Measurements from ENCODE around the gene AOC1.

AOC1 gene

DNA sequence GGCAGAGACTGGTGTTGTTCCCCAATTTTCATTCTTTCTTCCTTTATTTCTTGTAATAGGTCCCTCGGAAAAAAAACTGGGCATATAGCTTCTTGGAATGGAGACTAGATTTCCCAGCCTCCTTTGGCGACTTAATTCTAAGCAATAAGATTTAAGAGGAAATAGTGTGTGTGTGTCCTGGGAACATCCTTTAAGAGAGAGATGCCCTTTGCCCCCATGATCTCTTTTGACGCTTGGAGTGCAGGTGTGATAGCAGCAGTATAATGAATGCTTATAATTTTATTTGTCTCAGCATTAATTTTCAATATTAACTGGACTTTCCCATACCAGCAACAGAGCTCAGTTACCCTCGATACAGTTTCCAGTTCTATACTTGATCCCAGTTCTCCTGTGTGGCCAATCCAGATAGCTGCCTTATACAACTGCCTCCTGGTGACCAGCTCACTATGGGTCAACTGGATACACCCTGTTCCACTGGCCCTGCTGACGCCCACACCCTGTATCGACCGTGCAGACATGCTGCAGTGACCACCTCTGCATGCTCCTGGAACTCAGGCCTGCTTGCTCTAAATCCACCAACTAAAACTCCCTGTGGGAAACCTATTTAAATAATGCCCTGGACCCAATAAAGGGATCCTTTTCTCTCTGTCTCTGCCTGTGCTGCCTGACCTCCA lies 37.9 kb upstream of the AOC1 start:
- no peak overlapping the region for H3K27ac ChIP-seq (ENCODE audit: low read depth, low read length, poor library complexity, severe bottlenecking)
- no peak overlapping the region for H3K9ac ChIP-seq (ENCODE audit: low read length)
- H3K36me3 ChIP-seq (ENCODE audit: insufficient read depth, low read length) = no peaks in the 10 kb centered on the region
- no peaks in the 10 kb centered on the region for H3K79me2 ChIP-seq (ENCODE audit: insufficient read depth, low read length)
- no peaks in the 10 kb centered on the region for H3K9me2 ChIP-seq (ENCODE audit: low read depth, low read length)
- H3K9me3 ChIP-seq (ENCODE audit: low read length) = peaks cover 7% of the 10 kb centered on the region
- no peaks in the 10 kb centered on the region for H4K20me1 ChIP-seq (ENCODE audit: insufficient read depth, low read length)
- H3K4me1 ChIP-seq (ENCODE audit: insufficient read depth, low read length, severe bottlenecking) = no peaks in the 10 kb centered on the region
- no peak overlapping the region for H2AFZ ChIP-seq (ENCODE audit: low read length)
- H3K4me2 ChIP-seq (ENCODE audit: low read length) = no peak overlapping the region
- no peak overlapping the region for H3K4me3 ChIP-seq (ENCODE audit: low read depth, low read length, poor library complexity, severe bottlenecking)
- H3F3A ChIP-seq (ENCODE audit: insufficient read depth, low read length) = no peaks in the 10 kb centered on the region
- no peaks in the 10 kb centered on the region for H3K27me3 ChIP-seq (ENCODE audit: insufficient read depth, low read length)
- TF ChIP-seq EZH2 (IDR thresholded peaks at IDR 0.05; ENCODE audit: borderline replicate concordance, low read length) = no peak
- TF ChIP-seq, protein P1, sequence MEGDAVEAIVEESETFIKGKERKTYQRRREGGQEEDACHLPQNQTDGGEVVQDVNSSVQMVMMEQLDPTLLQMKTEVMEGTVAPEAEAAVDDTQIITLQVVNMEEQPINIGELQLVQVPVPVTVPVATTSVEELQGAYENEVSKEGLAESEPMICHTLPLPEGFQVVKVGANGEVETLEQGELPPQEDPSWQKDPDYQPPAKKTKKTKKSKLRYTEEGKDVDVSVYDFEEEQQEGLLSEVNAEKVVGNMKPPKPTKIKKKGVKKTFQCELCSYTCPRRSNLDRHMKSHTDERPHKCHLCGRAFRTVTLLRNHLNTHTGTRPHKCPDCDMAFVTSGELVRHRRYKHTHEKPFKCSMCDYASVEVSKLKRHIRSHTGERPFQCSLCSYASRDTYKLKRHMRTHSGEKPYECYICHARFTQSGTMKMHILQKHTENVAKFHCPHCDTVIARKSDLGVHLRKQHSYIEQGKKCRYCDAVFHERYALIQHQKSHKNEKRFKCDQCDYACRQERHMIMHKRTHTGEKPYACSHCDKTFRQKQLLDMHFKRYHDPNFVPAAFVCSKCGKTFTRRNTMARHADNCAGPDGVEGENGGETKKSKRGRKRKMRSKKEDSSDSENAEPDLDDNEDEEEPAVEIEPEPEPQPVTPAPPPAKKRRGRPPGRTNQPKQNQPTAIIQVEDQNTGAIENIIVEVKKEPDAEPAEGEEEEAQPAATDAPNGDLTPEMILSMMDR (IDR thresholded peaks at IDR 0.05; ENCODE audit: low read length) = no peak

DNA sequence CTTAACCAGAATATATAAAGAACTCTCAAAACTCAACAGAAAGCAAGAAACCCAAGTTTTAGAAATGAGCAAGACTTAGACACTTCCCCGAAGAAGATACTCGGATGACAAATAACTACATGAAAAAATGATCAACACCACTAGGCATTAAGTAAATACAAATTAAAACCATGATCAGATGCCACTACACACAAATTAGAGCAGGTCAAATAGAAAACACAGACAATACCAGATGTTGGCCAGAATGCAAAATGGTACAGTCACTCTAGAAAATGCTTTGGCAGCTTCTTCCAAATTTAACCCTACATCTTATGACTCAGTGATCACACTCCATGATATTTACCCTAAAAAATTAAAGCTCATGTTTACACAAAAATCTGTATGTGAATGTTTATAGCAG lies 33.3 kb upstream of the AOC1 start:
- Histone ChIP-seq H4K20me1 (ENCODE audit: insufficient read depth, low read length) (no peaks in the 10 kb centered on the region), H3K4me1 (ENCODE audit: insufficient read depth, low read length, severe bottlenecking) (no peaks in the 10 kb centered on the region), H3F3A (ENCODE audit: insufficient read depth, low read length) (no peaks in the 10 kb centered on the region), H3K79me2 (ENCODE audit: insufficient read depth, low read length) (no peaks in the 10 kb centered on the region), H3K9me2 (ENCODE audit: low read depth, low read length) (no peaks in the 10 kb centered on the region), H3K27ac (ENCODE audit: low read depth, low read length, poor library complexity, severe bottlenecking) (no peak overlapping the region), H3K9me3 (ENCODE audit: low read length) (peaks cover 7% of the 10 kb centered on the region), H3K4me2 (ENCODE audit: low read length) (no peak overlapping the region), H3K36me3 (ENCODE audit: insufficient read depth, low read length) (no peaks in the 10 kb centered on the region), H3K27me3 (ENCODE audit: insufficient read depth, low read length) (no peaks in the 10 kb centered on the region), H2AFZ (ENCODE audit: low read length) (no peak overlapping the region), H3K9ac (ENCODE audit: low read length) (no peak overlapping the region), H3K4me3 (ENCODE audit: low read depth, low read length, poor library complexity, severe bottlenecking) (no peak overlapping the region)
- no peak for TF ChIP-seq EZH2 (IDR thresholded peaks at IDR 0.05; ENCODE audit: borderline replicate concordance, low read length)
- TF ChIP-seq, protein P1 (IDR thresholded peaks at IDR 0.05; ENCODE audit: low read length) = no peak

DNA sequence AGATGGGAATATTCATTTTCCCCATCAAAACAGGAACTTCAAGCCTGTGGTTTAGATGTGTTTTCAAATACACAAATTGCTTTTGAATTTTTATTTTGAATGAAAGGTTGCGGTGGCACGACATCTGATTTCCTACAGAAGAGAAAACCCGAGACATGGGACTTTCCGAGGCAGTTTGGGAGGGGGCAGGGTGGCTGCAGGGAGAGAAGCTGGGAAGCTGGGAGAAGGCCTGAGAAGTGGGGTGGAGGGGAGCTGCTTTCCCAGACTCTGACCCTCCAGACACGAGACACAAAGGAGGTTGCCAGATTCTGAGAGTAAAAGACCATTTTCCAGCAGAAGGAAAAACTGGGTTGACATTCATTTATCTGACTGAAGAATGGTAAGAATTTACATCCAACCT lies 32.2 kb upstream of the AOC1 start:
- no peak overlapping the region for H2AFZ ChIP-seq (ENCODE audit: low read length)
- H3K4me3 ChIP-seq (ENCODE audit: low read depth, low read length, poor library complexity, severe bottlenecking) = no peak overlapping the region
- H3K4me2 ChIP-seq (ENCODE audit: low read length) = no peak overlapping the region
- H3K36me3 ChIP-seq (ENCODE audit: insufficient read depth, low read length) = no peaks in the 10 kb centered on the region
- no peak overlapping the region for H3K27ac ChIP-seq (ENCODE audit: low read depth, low read length, poor library complexity, severe bottlenecking)
- no peaks in the 10 kb centered on the region for H4K20me1 ChIP-seq (ENCODE audit: insufficient read depth, low read length)
- H3K27me3 ChIP-seq (ENCODE audit: insufficient read depth, low read length) = peaks cover 7% of the 10 kb centered on the region; the same call in 1 of the 2 replicates
- no peaks in the 10 kb centered on the region for H3K4me1 ChIP-seq (ENCODE audit: insufficient read depth, low read length, severe bottlenecking)
- H3K79me2 ChIP-seq (ENCODE audit: insufficient read depth, low read length) = no peaks in the 10 kb centered on the region
- no peaks in the 10 kb centered on the region for H3K9me2 ChIP-seq (ENCODE audit: low read depth, low read length)
- H3K9ac ChIP-seq (ENCODE audit: low read length) = no peak overlapping the region
- H3F3A ChIP-seq (ENCODE audit: insufficient read depth, low read length) = no peaks in the 10 kb centered on the region
- TF ChIP-seq, protein P1 (IDR thresholded peaks at IDR 0.05; ENCODE audit: low read length) = no peak
- TF ChIP-seq EZH2 (IDR thresholded peaks at IDR 0.05; ENCODE audit: borderline replicate concordance, low read length) = no peak
- peaks cover 7% of the 10 kb centered on the region for H3K9me3 ChIP-seq (ENCODE audit: low read length)
